ENCODE measurements around the gene CLK1. TPM values are rescaled to one million over a fixed set of nuclear protein-coding genes. Genes with fewer than 3 reads are reported as not detected.
"Not testable (repeated sequence)": the region's sequence is repeated elsewhere in the genome, so short reads cannot be mapped to it uniquely, and the experiment has no call there.

CLK1 gene
- total RNA-seq = 100 to 1,000 TPM; 161 to 178 TPM

GRCh38 chr2:200864176-200865034 lies at the start of gene CLK1:
Gene CLK1 (minus strand): TSS chr2:200864658. CDS start chr2:200861862, 2,796 bp downstream.
- peak within 1 kb of the TSS; percentile 96 for H3K27ac Mint-ChIP-seq
- DNase-seq (peak; percentile 95), ATAC-seq (replicated peaks in 1 of 2) (peak; percentile 84 to 86)
- H3K4me3 Mint-ChIP-seq = peak within 1 kb of the TSS; percentile 93
- no peaks in the 10 kb centered on the region for H3K9me3 Mint-ChIP-seq
- no peaks in the 10 kb centered on the region for H3K27me3 Mint-ChIP-seq (ENCODE audit: low read depth)
- H3K36me3 Mint-ChIP-seq (ENCODE audit: insufficient read depth in 2 of 2) = peaks cover 24 to 44% of the 10 kb centered on the region in 2 donors
- peaks cover 44% of the 10 kb centered on the region for H3K4me1 Mint-ChIP-seq (ENCODE audit: low read depth)

DNA sequence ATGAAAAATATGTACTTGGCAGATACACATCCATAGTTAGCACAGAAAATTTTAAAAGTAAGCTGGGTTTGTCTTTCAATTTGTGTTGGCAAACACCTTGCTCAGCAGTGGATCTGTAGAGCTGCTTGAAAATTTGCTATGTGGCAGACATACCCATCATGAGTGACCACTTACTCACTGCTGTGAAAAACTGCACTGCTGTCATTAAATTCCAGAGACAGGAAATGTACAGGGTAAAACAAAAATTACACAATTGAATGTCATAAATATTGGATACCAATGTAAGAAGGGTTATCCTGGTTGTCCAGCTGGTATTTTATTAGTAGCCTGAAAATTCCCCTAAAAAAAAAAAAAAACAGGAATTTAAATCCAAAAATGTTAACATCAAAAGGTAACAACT lies 49.2 kb upstream of the CLK1 start:
- H3K4me3 Mint-ChIP-seq = no peak overlapping the region
- DNase-seq = no peak
- no peaks in the 10 kb centered on the region for H3K27me3 Mint-ChIP-seq (ENCODE audit: low read depth)
- H3K27ac Mint-ChIP-seq = peak overlapping the region; percentile 39
- ATAC-seq (replicated peaks in 1 of 2) = no peak
- no peaks in the 10 kb centered on the region for H3K4me1 Mint-ChIP-seq (ENCODE audit: low read depth)
- H3K36me3 Mint-ChIP-seq (ENCODE audit: insufficient read depth in 2 of 2) = peaks cover 9 to 25% of the 10 kb centered on the region in 2 donors
- H3K9me3 Mint-ChIP-seq = no peaks in the 10 kb centered on the region

GRCh38 chr2:200909958-200910357 lies 45.5 kb upstream of the CLK1 start:
- Mint-ChIP-seq H3K27me3 (ENCODE audit: low read depth) (no peaks in the 10 kb centered on the region), H3K9me3 (no peaks in the 10 kb centered on the region), H3K4me1 (ENCODE audit: low read depth) (no peaks in the 10 kb centered on the region), H3K27ac (peak overlapping the region; percentile 19), H3K36me3 (ENCODE audit: insufficient read depth in 2 of 2) (peaks cover 10 to 16% of the 10 kb centered on the region in 2 donors), H3K4me3 (no peak overlapping the region)
- no peak for DNase-seq
- ATAC-seq (replicated peaks in 1 of 2) = no peak

DNA sequence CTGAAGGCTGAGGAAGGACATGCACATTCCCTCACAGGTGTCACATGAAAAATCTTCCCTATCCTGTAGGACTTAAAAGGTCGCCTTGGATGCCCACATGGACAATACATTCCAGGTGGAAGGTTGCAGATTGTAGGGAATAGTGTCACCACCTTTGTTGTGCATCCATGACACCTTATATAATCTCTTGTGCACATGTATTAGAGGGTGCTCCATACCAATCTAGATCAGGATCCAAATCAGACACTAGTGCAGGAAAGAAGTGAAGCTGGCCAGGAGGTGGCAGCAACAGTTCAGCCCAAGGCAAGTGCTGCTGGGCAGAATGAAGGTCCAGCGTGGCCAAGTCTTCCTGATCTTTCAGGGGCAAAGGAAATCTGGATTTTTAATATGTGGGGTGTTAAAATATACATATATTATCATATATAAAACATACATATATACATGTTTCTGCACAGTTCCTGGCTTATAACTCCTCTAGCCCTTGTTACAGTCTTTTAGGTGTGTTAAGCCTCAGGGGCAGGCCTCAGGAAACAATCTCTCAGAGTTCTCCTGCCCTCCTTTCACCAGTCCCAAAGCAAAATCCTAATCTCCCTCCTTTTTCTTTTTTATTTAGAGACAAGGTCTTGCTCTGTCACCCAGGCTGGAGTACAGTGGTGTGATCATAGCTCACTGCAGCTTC lies 41.3 kb upstream of the CLK1 start:
- Mint-ChIP-seq H3K27ac (no peak overlapping the region), H3K4me3 (no peak overlapping the region), H3K27me3 (ENCODE audit: low read depth) (no peaks in the 10 kb centered on the region), H3K9me3 (no peaks in the 10 kb centered on the region), H3K36me3 (ENCODE audit: insufficient read depth in 2 of 2) (peaks cover 2 to 17% of the 10 kb centered on the region in 2 donors), H3K4me1 (ENCODE audit: low read depth) (peaks cover 10% of the 10 kb centered on the region)
- ATAC-seq (replicated peaks in 1 of 2) (peak; percentile 56 to 61), DNase-seq (peak; percentile 61 to 62)

- DNase-seq = peak; percentile 76
- Mint-ChIP-seq H3K9me3 (no peaks in the 10 kb centered on the region), H3K36me3 (ENCODE audit: insufficient read depth in 2 of 2) (peaks cover 7 to 26% of the 10 kb centered on the region in 2 donors), H3K27ac (peak overlapping the region; percentile 91), H3K27me3 (ENCODE audit: low read depth) (no peaks in the 10 kb centered on the region), H3K4me3 (no peak overlapping the region), H3K4me1 (ENCODE audit: low read depth) (peaks cover 17% of the 10 kb centered on the region)
- peak; percentile 99 for ATAC-seq (replicated peaks in 1 of 2)
These were observed 37.1 kb upstream of the CLK1 start for GRCh38 chr2:200901459-200902072.

GRCh38 chr2:200899482-200899881 lies 35.0 kb upstream of the CLK1 start:
- Mint-ChIP-seq H3K27me3 (ENCODE audit: low read depth) (no peaks in the 10 kb centered on the region), H3K4me1 (ENCODE audit: low read depth) (peaks cover 17% of the 10 kb centered on the region), H3K27ac (peak overlapping the region; percentile 29), H3K9me3 (no peaks in the 10 kb centered on the region), H3K4me3 (no peak overlapping the region), H3K36me3 (ENCODE audit: insufficient read depth in 2 of 2) (peaks cover 5 to 34% of the 10 kb centered on the region in 2 donors)
- ATAC-seq (replicated peaks in 1 of 2) (no peak), DNase-seq (no peak)

DNA sequence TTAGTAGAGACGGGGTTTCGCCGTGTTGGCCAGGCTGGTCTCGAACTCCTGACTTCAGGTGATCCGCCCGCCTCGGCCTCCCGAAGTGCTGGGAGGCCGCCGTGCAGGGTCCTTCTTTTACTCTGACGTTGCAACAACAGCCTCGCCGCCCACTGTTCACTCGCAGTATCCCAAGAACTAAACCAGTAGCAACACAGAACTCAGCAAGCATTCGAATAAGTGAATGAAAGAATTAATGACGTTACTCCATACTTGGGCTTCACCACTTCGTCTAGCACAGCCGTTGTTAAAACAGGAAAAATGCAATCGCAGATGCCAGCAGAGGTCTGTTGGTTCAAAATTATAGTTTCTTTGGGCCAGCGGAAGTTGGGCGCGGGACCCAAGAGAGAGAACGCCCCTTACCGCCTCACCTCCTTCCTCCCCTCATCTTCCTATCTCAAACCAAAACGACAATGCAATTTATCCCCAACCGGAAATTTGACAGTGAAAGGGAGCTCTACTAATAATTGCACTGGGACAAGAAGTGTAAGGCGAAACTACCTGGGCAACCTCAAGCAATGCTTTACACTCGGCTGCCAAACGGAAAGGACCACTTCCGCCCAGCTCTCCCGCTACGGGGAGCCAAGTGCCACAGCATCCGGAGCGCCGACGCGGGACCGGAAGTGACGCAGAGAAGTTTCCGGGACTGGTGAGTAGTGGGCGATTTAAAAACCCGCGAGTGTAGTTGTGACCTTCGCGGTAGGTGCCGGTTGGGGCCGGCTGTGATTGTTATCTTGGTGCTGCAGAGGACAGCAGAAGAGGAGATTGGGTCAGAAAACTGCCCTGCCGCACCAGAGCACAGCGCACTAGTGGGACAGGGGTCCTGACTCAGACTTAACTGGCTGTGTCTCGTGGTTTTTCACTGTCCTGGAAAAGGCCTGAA lies 24.5 kb upstream of the CLK1 start, which contains the start of the genes NIF3L1 and PPIL3:
Gene NIF3L1 (plus strand): TSS at position 668 of the 922 bp plus-strand sequence. CDS start 2,573 bp downstream, outside the sequence.
Gene PPIL3 (minus strand): TSS at position 374 of the 922 bp plus-strand sequence. CDS start 1,462 bp downstream, outside the sequence.
- Mint-ChIP-seq H3K27me3 (ENCODE audit: low read depth) (no peaks in the 10 kb centered on the region), H3K4me1 (ENCODE audit: low read depth) (peaks cover 53% of the 10 kb centered on the region), H3K4me3 (peak within 1 kb of the TSS; percentile 94 to 97), H3K36me3 (ENCODE audit: insufficient read depth in 2 of 2) (peaks cover 10 to 29% of the 10 kb centered on the region in 2 donors), H3K9me3 (no peaks in the 10 kb centered on the region), H3K27ac (peak within 1 kb of the TSS; percentile 97)
- ATAC-seq (replicated peaks in 1 of 2) (peak; percentile 86 to 89), DNase-seq (peak; percentile 98)

DNA sequence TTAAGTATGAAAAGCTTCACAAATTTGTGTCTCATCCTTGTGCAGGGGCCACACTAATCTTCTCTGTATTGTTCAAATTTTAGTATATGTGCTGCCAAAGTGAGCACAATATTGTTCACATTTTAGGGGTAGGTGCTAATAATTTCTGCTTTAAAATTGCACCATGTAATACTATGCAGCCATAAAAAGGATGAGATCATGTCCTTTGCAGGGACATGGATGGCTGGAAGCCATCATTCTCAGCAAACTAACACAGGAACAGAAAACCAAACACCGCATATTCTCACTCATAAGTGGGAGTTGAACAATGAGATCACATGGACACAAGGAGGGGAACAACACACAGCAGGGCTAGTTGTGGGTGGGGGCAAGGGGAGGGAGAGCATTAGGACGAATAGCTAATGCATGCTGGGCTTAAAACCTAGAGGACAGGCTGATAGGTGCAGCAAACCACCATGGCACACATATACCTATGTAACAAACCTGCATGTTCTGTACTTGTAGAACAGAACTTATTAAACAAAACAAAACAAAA lies 17.3 kb upstream of the CLK1 start:
- not testable (repeated sequence) for DNase-seq; ATAC-seq (replicated peaks in 1 of 2); H3K4me3 Mint-ChIP-seq; H3K27ac Mint-ChIP-seq; H3K27me3 Mint-ChIP-seq (ENCODE audit: low read depth); H3K9me3 Mint-ChIP-seq
- Mint-ChIP-seq H3K4me1 (ENCODE audit: low read depth) (peaks cover 18% of the 10 kb centered on the region), H3K36me3 (ENCODE audit: insufficient read depth in 2 of 2) (peaks cover 8 to 27% of the 10 kb centered on the region in 2 donors)

DNA sequence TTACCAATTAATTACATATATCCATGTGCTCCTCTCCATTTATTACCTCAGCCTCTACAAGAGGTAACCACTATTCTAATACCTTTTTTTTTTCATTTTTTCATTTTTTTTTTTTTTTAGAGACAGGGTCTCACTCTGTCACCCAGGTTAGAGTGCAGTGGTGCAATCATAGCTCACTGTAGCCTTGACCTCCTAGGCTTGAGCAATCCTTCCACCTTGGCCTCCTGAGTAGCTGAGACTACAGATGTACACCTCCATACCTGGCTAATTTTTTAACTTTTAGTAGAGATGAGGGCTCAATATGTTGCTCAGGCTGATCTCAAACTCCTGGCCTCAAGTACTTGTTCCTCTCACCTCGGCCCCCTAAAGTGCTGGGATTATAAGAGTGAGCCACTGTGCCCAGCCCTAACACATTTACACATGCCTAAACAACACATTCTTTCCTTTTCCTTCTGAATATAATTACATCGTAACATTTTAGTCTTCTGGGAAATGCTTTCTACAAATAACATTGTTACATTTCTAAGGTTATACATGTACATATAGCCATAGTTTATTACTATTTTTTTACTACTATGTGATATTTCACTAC lies 13.9 kb upstream of the CLK1 start:
- peaks cover 7% of the 10 kb centered on the region for H3K4me1 Mint-ChIP-seq (ENCODE audit: low read depth)
- H3K27me3 Mint-ChIP-seq (ENCODE audit: low read depth) = no peaks in the 10 kb centered on the region
- H3K4me3 Mint-ChIP-seq = no peak overlapping the region
- no peak for ATAC-seq (replicated peaks in 1 of 2)
- H3K27ac Mint-ChIP-seq = peak overlapping the region; percentile 57
- peaks cover 8 to 34% of the 10 kb centered on the region in 2 donors for H3K36me3 Mint-ChIP-seq (ENCODE audit: insufficient read depth in 2 of 2)
- no peak for DNase-seq
- H3K9me3 Mint-ChIP-seq = no peaks in the 10 kb centered on the region

DNA sequence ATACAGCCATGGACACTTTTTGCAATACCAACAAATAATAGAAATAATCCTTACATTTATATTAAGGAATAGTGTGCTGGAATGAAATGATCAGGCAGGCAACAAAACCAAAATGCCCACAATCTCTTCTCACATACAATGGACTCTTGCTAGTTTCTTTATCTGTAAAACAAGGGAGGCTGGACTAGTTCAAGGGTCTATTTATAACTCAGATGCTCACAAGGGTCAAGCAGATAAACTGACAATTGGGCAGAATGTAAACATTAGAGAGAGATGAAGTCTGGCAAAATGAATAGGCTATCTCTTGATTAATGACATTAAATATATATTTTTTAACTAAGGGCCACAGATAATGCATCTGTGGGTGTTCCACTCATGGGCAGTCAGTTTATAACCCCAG lies 13.0 kb upstream of the CLK1 start:
- H3K4me1 Mint-ChIP-seq (ENCODE audit: low read depth) = no peaks in the 10 kb centered on the region
- no peak overlapping the region for H3K4me3 Mint-ChIP-seq
- peaks cover 4 to 27% of the 10 kb centered on the region in 2 donors for H3K36me3 Mint-ChIP-seq (ENCODE audit: insufficient read depth in 2 of 2)
- no peak overlapping the region for H3K27ac Mint-ChIP-seq
- H3K27me3 Mint-ChIP-seq (ENCODE audit: low read depth) = no peaks in the 10 kb centered on the region
- DNase-seq (no peak), ATAC-seq (replicated peaks in 1 of 2) (no peak)
- no peaks in the 10 kb centered on the region for H3K9me3 Mint-ChIP-seq

DNA sequence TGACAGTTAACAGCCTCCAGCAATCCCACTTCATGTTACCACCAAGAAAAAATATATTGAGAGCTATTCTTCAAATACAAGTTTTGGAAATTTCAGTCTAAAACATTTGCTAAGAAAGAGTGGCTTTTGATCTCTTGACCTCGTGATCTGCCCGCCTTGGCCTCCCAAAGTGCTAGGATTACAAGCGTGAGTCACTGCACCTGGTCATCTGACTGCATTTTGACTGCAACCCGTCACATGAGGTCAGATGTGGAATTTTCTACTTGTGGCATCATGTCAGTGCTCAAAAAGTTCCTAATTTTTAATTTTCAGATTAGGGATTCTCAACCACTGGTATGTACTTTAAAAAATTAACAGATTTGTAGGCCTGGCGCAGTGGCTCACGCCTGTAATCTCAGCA lies 9.1 kb upstream of the CLK1 start:
- peaks cover 0 to 25% of the 10 kb centered on the region in 2 donors for H3K36me3 Mint-ChIP-seq (ENCODE audit: insufficient read depth in 2 of 2)

More for the DNA sequence above, 9.1 kb upstream of the CLK1 start:
- H3K4me3 Mint-ChIP-seq = no peak overlapping the region
- H3K4me1 Mint-ChIP-seq (ENCODE audit: low read depth) = peaks cover 10% of the 10 kb centered on the region
- H3K27ac Mint-ChIP-seq = no peak overlapping the region
- DNase-seq (no peak), ATAC-seq (replicated peaks in 1 of 2) (no peak)
- H3K27me3 Mint-ChIP-seq (ENCODE audit: low read depth) = no peaks in the 10 kb centered on the region
- H3K9me3 Mint-ChIP-seq = no peaks in the 10 kb centered on the region
